NCI-H1694 (cell line): ENCODE results near the gene DCAF7.

ENCODE experiments used
- DNase-seq: peaks from one replicate; lab custom pipeline; 2025; lab: John Stamatoyannopoulos, UW

The DCAF7 gene

GRCh38 chr17:63544467-63545301 is 5.6 kb upstream of the DCAF7 start:
- DNase-seq, result no peak

DNA sequence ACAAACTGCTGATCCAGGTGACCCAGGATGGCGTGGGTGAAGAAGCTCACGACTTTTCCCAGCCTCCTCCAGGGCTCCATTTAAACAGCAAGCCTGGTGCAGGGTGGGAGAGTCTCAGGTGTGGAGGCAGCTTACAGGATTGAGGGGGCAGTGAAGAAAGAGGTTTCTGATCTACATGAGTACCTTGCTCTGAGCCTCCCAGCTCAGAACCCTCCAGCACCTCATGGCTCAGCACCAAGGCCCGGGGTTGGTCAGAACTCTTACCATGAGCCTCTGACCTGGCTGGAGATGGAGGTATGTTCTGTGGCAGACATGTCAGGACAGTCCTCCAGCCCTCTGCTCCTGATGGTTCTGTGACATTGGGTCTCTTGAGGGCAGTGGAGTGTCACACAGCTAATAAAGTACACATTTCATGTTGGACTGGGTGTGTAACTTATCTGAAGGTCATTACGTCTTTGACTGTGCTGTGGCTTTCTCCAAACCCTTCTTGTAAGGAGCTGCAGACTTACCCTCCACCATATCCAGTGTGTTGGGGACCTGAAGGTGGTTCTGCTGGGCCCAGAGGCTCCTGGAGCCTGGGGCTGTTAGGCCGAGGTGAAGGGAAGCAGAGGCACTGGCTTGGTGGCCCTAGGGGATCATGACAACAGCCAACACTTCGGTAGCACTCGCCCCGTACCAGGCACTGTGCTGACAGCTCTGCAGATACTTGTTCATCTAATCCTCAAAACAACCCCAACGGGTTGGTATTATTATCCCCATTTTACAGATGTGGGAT is 3.8 kb upstream of the DCAF7 start:
- no peak for DNase-seq

GRCh38 chr17:63547083-63547523 is 3.2 kb upstream of the DCAF7 start:
- no peak for DNase-seq

GRCh38 chr17:63549289-63549945 is 860 bp upstream of the DCAF7 start:
- DNase-seq, result no peak

- peak; percentile 46 for DNase-seq
Observed at GRCh38 chr17:63550817-63551639, 751 bp downstream of the DCAF7 start.

- DNase-seq, result no peak
Observed at GRCh38 chr17:63552211-63552610, 1.9 kb downstream of the DCAF7 start.

GRCh38 chr17:63555500-63556156 is 5.4 kb downstream of the DCAF7 start:
- DNase-seq, result no peak

GRCh38 chr17:63557416-63557815 is 7.1 kb downstream of the DCAF7 start:
- no peak for DNase-seq

DNA sequence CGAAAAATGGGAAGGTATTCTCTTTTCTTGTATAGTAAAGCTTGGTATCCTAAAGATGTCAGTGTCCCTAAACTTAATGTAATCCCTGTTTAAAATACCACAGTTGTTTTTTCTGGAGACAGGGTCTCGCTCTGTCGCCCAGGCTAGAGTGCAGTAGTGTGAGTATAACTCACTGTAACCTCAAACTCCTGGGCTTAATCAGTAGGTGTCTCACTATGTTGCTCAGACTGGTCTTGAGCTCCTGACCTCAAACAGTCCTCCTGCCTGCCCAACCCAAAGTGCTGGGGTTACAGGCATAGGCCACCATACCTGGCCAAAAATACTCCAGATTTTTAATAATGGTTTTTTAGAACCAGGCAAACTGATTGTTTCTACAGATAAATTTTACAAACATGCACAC is 8.2 kb downstream of the DCAF7 start:
- DNase-seq, result no peak

- DNase-seq, result no peak
Observed at GRCh38 chr17:63561819-63562218, 11.5 kb downstream of the DCAF7 start.

DNA sequence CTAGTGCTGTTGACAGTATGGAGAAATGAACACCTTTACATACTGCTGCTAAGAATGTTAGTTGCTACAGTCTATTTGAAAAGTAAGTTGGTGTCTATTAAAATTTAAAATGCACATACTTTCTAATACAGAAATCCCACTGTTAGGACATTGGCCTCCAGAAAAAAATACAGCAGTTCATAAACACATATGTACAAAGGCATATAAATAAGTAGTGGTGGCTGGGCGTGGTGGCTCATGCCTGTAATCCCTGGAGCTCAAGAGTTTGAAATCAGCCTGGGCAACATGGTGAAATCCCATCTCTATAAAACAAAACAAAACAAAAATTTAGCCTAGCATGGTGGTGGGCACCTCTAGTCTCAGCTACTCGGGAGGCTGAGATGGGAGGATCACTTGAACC is 13.1 kb downstream of the DCAF7 start:
- DNase-seq, result no peak

- DNase-seq, result no peak
Observed at GRCh38 chr17:63564562-63564961, 14.3 kb downstream of the DCAF7 start.

DNA sequence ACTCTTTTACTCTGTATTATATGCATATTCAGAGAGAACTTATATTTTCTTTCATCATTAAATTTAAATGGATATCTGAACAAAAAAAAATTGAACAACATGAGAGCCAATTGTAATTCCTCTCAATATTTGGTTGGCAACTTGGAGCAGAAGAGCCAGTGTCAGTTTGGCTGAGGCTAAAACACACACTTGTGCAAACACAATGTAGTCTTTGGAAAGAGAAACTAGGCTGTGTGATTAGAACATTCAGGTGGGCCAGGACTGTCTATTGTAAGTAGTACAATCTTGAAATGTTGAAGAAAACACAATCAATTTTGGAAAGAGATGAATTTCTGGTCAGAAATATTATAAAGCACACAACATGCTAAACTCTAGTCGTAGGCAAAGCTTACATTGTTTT is 17.0 kb downstream of the DCAF7 start:
- no peak for DNase-seq

GRCh38 chr17:63568563-63568962 is 18.3 kb downstream of the DCAF7 start:
- no peak for DNase-seq

DNA sequence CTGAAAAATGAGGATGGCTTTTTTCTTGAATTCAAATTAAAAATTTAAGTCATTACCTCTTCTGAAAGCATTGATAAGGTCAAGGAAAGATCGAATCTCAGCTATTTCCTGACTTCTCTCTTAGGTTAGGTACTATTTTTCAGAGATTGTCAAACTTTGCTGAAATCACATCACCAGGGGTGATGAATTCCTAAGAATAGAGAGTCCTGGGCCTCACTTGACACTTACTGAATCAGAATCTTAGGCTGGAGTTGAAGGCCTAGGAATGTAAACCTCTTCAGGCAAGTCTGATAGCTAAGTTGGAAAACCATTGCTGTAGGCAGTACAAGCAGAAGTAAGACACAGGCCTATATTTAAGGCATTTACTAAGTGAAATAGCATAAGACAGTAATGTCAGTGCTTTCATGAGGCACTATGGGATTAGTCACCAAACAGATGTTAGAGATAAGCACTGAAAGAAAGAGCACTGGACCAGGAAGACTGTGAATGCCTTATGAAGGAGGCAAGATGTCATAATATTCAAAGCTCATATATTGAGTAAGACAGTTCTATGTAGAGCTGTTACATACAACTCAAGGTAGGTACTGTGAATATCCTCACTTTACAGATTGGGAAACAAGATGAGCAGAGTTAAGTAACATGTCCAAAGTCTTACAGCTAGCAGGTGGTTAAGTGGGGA is 21.5 kb downstream of the DCAF7 start:
- no peak for DNase-seq

DNA sequence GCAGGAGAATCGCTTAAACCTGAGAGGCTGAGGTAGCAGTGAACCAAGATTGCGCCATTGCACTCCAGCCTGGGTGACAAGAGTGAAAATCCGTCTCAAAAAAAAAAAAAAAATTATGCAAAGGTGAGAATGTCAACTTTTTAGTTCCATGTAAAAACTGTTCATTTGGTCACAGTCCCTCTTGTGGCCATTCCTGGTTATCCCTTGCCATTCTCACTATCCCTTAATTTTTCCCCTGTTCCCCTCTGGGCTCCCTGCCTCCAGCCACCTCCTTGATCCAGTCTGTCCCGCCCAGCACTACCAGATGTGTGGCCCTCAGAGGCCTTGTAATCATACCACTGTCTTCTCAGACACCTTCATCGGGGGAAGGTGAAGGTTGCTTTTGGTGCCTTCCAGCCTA is 23.4 kb downstream of the DCAF7 start:
- DNase-seq, result no peak

DNA sequence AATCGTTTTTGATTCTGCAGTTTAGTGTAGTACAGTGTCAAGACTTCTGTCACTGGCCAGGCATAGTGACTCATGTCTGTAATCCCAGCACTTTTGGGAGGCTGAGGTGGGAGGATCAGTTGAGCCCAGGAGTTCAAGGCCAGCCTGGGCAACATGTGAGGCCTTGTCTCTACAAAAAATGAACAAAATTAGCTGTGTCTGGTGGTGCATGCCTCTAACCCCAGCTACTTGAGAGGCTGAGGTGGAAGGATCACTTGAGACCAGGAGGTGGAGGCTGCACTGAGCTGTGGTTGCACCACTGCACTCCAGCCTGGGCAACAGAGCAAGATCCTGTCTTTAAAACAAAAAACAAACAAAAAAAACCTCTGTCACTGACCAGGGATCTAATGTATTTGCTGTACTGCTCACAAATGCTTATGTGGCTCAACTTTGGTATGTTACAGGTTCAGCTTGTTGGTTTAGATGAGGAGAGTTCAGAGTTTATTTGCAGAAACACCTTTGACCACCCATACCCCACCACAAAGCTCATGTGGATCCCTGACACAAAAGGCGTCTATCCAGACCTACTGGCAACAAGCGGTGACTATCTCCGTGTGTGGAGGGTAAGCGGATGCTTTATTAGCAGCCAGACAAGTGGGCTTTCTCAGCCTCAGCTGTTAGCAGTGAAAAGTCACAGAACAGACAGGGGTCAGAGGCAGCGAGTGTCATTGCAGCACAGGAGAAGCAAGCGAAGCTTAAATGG is 27.9 kb downstream of the DCAF7 start:
- no peak for DNase-seq

DNA sequence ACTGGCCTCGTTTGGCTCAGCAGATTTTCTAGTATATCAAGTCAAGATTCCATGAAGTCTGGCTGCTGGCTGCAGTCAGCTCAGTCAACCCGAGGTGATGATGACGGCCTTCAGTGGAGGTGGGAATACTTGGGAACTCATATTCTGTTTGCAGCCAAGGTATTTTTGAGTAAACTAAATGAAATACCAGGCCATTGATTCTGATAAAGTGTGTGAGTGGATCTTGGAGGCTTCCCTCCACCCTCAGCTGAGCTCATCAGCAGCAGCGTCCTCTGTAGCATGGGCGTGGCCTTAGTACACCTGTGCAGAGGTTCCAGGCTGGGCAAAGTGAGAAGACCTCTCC is 28.5 kb downstream of the DCAF7 start:
- no peak for DNase-seq

GRCh38 chr17:63579633-63580032 is 29.4 kb downstream of the DCAF7 start:
- no peak for DNase-seq

- no peak for DNase-seq
Observed at GRCh38 chr17:63587770-63588169, 37.5 kb downstream of the DCAF7 start.
